ENCODE data around the gene ZNF296.

DNA sequence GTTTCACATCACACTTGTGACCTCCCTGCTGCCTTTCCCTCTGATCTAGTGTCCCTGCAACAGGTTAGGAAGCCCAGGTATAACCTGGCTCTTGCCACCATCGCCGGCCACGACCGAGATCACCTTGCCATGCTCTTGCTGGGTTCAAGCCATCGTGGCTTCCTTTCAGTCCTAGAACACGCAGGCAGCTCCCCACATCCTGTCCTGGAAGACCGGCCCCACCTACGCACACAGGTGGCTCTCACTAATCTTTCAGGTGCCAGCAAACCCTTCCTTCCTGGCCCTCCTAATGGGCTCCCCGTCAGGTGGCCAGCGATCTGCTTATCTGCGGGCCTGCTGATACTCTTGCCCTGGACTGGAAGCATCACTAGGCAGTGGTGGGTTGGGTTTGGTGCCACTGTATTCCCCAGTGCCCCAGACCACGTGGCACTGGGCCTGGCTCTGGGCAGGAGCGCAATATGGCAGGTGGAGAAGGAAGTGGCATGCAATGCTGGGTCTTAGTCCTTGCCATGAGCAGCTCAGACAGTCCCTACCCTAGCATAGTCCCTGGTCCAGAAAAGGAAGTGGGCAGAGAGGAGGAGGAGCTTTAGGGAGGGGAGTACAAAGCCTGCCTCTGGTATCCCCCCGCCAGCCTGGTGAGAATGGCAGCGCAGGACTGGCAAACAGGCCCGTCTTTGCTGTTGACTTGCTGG lies 28.5 kb upstream of the ZNF296 start:
- TF ChIP-seq POLR2A (IDR thresholded peaks at IDR 0.05; ENCODE audit: insufficient read depth in 1 of 2, low read depth in 2 of 2, low read length in 2 of 2): no peak
- TF ChIP-seq, protein P1, sequence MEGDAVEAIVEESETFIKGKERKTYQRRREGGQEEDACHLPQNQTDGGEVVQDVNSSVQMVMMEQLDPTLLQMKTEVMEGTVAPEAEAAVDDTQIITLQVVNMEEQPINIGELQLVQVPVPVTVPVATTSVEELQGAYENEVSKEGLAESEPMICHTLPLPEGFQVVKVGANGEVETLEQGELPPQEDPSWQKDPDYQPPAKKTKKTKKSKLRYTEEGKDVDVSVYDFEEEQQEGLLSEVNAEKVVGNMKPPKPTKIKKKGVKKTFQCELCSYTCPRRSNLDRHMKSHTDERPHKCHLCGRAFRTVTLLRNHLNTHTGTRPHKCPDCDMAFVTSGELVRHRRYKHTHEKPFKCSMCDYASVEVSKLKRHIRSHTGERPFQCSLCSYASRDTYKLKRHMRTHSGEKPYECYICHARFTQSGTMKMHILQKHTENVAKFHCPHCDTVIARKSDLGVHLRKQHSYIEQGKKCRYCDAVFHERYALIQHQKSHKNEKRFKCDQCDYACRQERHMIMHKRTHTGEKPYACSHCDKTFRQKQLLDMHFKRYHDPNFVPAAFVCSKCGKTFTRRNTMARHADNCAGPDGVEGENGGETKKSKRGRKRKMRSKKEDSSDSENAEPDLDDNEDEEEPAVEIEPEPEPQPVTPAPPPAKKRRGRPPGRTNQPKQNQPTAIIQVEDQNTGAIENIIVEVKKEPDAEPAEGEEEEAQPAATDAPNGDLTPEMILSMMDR (CRISPR knock-in tag; IDR thresholded peaks at IDR 0.05): no peak
- TF ChIP-seq, protein P2, sequence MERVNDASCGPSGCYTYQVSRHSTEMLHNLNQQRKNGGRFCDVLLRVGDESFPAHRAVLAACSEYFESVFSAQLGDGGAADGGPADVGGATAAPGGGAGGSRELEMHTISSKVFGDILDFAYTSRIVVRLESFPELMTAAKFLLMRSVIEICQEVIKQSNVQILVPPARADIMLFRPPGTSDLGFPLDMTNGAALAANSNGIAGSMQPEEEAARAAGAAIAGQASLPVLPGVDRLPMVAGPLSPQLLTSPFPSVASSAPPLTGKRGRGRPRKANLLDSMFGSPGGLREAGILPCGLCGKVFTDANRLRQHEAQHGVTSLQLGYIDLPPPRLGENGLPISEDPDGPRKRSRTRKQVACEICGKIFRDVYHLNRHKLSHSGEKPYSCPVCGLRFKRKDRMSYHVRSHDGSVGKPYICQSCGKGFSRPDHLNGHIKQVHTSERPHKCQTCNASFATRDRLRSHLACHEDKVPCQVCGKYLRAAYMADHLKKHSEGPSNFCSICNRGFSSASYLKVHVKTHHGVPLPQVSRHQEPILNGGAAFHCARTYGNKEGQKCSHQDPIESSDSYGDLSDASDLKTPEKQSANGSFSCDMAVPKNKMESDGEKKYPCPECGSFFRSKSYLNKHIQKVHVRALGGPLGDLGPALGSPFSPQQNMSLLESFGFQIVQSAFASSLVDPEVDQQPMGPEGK (CRISPR knock-in tag; IDR thresholded peaks at IDR 0.05): no peak
- no peak for TF ChIP-seq FOSL1 (CRISPR knock-in tag; IDR thresholded peaks at IDR 0.05; ENCODE audit: borderline replicate concordance)
- TF ChIP-seq, protein P3, sequence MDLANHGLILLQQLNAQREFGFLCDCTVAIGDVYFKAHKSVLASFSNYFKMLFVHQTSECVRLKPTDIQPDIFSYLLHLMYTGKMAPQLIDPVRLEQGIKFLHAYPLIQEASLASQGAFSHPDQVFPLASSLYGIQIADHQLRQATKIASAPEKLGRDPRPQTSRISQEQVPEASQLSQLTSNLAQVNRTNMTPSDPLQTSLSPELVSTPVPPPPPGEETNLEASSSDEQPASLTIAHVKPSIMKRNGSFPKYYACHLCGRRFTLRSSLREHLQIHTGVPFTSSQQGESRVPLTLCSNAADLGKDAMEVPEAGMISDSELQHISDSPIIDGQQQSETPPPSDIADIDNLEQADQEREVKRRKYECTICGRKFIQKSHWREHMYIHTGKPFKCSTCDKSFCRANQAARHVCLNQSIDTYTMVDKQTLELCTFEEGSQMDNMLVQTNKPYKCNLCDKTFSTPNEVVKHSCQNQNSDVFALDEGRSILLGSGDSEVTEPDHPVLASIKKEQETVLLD (CRISPR knock-in tag; IDR thresholded peaks at IDR 0.05; ENCODE audit: low read depth): no peak
